Measurements from ENCODE around the gene CDH4. TPM values are rescaled to one million over a fixed set of nuclear protein-coding genes. Genes with fewer than 3 reads are reported as not detected.

CDH4 gene
- total RNA-seq, 1 donor from 2014 or later, result 9.2 TPM

DNA sequence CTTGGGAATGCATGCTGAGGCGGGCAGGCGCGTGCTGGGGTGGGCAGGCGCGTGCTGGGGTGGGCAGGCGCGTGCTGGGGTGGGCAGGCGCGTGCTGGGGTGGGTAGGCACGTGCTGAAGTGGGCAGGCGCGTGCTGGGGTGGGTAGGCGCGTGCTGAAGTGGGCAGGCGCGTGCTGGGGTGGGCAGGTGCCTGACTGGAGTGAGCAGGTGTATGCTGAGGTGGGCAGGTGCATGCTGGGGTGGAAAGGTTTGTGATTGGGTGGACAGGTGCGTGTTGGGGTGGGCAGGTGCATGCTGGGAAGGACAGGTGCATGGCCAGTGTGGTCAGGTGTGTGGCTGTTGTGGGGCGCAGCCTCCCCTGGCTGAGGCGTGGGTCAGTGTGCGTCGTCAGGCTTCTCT lies 404.1 kb downstream of the CDH4 start:
- no peak for DNase-seq (ENCODE audit: extremely low read depth, low read depth, low spot score)

DNA sequence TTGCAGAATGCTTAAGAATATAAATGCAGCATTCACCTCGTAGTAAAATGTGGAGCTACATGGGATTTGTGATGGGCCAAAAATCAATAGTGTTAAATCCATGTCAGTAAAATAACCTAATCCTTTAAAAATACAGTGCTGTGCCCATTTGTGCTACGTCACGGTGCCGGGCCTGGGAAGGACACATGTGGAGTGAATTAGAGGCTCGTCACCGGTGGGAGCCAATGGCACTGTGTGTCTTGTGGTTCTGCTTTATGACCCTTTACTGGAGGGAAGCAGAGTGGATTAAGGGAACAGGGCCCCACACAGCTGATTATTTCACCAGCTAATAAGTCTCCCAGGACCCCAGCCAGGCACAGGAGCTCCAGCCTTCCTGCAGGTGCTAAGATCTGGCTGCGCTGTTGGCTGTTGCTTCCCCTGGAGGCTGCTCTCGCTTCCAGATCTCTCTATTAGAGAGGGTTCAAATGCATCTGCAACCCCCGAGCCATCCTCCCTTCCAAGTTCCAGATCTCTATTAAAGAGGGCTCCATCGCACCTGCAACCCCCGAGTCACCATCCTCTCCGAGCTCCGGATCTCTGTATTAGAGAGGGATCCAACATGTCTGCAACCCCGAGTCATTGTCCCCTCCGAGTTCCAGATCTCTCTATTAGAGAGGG lies 405.8 kb downstream of the CDH4 start:
- DNase-seq (ENCODE audit: extremely low read depth, low read depth, low spot score), result no peak

DNA sequence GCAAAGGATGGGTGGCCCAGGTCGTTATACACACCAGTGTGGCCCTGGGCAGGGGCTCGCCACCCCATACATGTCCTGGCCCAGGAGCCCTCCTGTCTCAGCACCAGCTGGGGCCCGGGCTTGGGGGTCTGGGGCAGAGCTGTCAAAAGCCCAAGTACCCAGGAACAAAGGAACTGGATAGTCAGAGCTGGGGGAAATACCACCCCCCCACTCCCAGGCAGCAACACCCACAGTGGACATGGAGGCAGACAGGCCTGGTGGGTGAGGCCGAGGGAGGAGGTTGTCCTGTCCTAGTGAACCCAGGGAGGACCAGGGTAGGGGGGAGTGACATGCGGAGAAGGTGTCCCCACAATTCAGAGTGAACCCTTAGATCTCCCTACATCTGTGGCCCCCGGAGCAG lies 406.5 kb downstream of the CDH4 start:
- DNase-seq (ENCODE audit: extremely low read depth, low read depth, low spot score), result no peak

DNA sequence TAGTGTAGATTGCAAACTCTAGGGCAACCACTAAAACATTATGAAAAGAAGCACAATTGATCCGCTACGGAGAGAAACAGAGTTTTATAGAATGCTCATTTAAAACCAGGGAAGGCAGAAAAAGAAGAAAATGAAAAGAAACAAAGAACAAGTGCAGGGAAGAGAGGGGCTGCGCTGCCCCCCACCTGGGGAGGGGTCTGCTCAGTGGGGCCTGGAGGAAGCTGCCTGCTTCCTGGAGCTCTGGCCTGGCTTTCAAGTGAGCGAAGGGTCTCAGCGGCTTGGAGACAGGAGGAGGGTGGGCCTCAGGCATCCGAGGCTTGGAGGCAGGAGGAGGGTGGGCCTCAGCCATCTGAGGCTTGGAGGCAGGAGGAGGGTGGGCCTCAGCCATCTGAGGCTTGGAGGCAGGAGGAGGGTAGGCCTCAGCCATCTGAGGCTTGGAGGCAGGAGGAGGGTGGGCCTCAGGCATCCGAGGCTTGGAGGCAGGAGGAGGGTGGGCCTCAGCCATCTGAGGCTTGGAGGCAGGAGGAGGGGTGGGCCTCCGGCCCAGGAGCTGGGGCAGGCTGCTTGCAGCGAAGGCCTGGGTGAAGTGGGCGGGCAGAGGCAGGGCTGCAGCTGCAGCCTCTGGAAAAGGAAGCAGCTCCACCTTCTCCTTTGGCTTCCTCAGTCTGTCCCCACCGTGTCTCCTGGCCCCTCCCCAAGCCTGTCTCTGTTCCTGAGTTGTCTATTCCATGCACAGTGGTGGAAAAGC lies 407.4 kb downstream of the CDH4 start:
- DNase-seq (ENCODE audit: extremely low read depth, low read depth, low spot score), result no peak

DNA sequence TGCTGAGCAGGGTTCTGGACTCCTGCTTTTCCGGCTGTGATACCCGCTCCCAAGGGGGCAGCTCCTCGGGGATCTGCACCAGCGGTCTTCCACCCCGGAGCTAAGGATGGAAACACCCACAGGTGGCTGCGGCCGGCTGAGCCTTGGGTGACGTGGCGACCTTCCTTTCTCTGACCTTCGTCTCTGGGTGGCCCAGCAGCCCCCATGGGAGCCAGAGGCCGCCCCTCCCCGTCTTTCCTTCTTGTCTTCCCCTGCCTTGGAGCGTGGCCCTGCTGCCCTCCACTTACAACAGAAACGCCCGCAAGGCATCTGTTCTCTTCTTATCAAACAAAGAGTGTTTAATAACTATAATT lies 407.9 kb downstream of the CDH4 start:
- DNase-seq (ENCODE audit: extremely low read depth, low read depth, low spot score), result no peak

DNA sequence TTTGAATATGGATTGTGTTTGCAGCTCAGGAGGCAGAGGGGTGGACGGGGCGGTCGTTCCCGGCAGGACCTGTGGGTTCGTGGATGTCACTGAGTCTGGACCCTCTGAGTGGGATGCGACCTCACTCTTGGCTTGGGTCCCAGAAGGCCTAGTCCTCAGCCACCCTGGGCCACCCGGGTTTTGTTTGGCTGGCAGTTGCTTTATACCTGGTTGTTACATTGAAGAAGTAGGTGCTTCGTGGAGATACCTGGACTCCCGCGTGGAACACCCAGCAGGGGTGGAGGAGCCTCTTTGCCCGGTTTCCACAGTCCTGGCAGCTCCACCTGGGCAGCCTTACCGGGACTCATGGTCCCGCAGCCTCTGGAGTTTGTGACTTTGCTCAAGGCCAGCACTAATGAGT lies 408.5 kb downstream of the CDH4 start:
- DNase-seq (ENCODE audit: extremely low read depth, low read depth, low spot score), result no peak

DNA sequence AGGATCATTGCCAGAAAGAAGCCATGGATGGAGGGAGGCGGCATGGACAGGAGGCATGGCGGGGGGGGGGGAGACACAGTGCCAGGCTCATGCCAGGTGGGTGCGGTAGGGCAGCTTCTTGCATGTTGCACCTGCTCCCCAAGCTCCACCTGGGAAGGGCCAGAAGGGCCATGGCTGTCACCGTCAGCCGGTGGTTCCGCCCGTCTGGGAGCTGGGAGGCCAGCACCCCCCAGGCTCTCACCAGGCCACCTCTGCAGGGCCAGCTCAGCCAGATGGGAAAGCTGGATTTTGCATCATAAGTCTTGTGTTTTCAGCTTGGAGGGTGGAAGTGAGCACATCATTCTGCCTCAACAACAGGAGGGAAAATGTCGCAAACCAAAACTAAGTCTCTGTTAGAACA lies 409.0 kb downstream of the CDH4 start:
- DNase-seq (ENCODE audit: extremely low read depth, low read depth, low spot score), result no peak

DNA sequence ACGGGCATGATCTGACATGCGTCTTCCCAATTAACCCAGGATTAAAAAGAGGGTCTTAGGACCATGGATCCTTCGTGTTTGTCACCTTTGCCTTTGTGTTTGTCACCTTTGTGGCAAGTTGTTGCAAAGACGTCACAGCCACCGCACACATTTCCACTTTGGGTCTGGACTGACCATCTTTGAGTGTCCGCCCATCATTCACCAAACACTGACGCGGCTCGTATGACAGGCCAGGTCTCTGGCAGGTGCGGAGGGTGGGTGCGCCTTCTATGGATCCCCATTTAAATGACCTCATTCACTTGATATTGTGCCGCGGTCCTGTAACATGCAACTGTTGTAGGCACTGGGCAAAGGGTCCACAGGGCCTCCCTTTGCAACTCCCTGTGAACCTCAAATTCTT lies 409.5 kb downstream of the CDH4 start:
- no peak for DNase-seq (ENCODE audit: extremely low read depth, low read depth, low spot score)

DNA sequence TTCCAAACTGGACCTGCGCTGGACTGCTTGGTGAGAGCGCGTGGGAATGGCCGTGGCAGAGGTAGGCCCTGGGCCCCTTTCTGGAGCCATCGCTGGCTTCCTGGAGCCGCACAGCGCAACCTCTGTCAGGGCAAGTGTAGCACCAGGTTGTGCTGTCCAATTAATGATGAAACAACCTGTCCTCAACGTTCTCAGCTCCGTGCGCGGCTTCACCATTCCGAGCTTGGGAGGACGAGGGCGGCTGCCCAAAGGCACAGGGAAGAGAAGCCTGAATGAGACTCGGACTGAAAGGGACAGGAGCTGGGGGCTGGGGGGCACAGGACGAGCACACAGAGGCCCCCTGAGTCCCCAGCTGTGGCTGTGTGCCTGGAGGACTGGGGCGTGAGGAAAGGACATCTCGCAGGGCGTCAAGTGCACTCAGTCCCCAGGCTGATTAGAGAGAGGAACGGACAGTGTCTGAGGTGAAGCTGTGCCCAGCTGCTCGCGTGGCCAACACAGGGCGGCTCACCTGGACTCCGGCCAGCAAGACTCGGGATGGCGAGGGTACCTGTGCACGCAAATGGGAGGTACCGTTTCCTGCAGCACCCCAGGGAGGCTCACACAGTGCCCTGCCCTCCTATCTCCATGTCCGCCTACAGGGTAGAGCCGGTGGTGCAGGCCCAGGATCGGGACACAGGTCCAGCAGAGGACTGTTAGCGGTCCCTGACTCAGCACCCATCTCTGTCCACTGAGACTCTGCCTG lies 410.3 kb downstream of the CDH4 start:
- no peak for DNase-seq (ENCODE audit: extremely low read depth, low read depth, low spot score)

DNA sequence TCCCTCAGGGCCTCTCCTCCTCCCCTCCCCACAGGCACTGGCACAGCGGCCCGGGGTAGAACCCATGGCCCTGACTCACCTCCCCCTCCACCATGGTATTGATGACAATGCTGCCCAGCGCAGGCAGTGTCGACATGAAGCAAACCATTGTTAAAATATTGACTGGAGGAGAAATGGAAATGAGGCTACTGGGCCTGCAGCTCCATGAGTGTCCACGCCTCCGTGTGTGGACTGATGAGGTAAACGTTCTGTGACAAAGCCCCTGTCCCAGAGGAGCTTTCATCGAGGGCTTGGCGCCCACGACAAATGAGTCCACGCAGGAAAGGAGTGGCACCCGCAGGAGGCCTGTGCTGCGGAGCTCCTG lies 410.9 kb downstream of the CDH4 start:
- no peak for DNase-seq (ENCODE audit: extremely low read depth, low read depth, low spot score)

DNA sequence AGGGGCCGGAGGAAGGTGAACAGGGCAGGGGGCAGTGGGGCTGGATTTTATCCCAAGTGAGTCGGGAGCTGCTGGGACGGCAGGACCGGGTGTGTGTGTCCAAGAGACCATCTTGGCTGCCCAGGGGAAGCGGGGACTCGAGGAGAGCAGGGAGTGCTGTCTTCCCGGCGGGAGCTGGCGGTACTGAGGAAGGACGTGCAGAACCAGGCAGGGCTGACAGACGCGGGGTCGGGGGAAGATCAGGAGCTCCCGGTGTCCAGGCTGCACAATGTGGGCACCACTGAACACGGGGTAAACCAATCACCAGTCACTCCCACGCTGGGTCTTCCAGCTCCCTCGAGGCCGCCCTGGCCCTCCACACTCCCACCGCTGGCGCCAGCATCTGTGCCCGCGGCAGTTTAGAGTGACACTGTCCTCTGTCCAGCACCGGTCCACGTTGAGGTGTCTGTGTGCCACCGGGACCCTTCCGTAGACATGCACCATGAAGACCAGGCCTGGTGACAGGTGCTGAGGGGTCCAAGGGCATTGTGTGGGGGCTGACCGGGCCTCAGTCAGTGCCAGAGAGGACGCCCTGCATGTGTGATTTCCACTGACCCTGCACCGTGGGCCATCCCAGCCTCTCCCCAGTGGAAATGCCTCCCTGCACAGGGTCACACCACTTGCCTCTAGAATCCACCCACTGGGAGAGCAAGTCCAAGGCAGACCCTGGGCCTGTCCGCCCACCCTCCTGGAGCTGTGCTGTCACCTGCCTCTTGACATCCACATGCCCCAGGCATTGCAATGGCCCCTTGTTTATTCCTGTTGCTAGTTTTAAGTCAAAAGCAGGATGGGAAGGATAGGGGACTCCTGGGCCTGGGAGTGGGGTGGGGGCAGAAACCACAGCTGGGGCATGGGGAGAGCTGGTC lies 411.7 kb downstream of the CDH4 start:
- DNase-seq (ENCODE audit: extremely low read depth, low read depth, low spot score), result no peak

DNA sequence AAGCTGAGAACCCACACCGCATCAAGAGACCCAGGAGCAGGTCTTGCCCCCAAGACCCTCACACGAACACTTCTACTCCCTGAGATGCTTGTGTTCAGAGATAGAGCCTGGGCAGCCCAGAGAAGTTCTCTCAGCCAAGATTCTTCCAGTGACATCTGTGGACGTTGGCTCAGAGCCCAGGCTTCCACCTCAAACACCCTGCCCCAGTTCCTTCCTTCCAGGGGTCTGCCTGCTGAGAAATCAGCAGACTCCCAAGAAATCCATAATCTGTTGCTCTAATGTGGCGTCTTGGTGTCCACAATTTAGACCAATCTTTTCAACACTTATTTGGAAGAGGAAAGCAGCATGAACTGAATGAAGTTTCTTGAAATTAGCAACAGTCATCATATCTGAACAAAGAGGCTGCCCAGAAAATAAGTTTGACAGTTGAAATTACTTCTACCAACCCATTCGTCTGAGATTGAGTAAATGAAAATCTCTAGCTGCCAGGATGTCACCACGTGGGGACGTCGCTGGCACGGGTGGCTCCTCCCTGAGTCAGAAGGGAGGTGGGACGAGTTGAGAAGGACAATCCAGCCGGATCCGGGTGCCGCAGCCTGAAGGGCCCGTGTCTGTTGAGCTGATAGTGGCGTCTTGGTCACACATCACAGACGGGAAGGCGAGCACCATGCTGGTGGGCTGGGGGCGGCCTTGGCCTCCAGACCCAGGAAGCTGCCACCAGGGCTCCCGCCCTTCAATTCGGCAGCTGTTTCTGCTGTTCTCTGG lies 412.7 kb downstream of the CDH4 start:
- DNase-seq (ENCODE audit: extremely low read depth, low read depth, low spot score), result no peak

DNA sequence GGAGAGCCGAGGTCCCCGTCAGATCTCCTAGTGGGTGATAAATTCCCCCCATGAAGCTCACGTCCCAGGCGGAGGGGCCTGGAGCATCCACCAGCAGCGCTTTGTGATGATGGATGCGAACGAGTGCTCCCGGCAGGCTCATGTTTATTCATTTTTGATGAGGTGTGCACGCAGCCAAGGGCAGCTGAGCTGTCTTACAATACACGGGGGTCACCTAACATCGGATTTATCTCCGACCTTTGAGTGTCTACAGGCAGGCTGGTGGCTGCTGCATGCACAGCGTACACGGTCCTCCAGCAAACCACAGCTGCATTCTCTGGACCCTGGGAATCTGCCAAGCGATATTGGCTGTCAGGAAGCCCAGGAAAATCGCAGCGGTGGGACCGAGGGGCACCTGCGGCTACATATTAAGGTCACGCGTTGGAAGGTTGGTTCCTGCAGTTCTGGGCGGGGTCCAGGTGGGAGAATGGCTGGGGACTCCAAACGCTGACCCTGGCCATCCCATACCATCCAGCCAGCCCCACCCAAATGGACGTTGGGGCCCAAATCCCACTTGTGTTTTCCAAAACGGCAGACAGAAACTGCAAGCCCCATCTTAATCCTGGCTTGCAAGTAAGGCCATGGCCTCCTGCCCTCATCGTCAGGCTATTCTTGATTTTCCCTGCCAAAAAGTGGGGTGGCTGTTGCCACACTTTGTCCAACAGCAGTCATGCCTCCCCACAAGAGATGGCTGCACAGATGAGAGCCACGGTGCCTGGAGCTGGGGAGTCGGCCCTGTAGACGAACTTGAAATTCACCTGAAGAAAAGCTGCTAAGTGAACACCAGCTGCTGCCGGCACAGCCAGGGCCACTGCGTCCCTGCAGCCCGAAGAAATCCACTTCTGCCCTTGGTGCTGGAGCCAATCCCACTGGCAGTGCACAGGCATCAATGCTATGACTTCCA lies 413.7 kb downstream of the CDH4 start:
- DNase-seq (ENCODE audit: extremely low read depth, low read depth, low spot score), result no peak

DNA sequence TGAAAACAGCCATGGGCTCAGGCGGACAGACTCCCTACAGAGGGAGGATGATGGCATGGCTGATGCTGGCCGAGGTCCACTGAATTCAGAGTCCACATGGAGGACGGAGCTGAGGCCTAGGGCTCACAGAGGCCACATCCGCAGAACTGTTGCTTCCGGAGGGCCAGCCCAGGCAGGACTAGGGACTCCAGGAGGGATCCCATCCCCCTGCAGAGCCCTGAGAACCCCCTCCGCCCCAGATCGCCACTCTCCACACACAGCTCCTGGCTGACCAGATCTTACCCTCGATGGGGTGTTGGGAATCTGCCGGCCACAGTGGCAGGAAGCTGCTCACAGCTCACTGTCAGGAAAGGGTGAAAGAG lies 414.4 kb downstream of the CDH4 start:
- DNase-seq (ENCODE audit: extremely low read depth, low read depth, low spot score), result no peak

DNA sequence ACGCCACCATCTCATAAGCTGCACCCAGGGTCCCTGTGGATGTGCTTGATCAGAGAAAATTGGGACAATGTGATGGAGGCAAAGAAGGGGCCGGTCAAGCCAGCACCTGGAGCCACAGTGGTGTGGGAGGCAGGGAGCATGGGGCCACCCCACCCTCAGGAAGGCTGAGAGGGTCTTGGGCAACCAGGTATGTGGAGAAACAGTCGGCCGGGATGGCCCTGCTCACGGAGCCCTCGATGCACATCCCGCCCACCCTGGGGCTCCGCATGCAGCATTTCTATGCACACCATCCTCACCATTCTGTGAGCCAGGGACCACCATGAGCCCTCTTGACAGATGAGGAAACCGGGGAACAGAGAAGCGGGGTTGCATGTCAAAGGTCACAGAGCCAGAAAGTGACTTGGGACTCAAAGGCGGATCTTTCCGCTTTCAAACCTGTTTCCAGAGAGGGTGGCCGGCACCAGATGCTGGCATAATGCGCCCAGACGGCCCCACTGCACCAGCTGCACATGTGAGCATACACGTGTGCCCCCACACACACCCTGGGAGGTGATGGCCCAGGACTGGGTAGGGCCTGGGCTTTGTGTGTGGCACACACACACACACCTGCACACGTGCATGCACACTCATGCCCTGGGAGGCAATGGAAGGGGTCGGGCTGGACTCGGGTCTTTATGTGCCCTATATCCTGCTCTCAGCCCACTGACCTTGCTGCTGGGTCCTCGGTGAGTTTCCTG lies 415.2 kb downstream of the CDH4 start:
- DNase-seq (ENCODE audit: extremely low read depth, low read depth, low spot score), result no peak

DNA sequence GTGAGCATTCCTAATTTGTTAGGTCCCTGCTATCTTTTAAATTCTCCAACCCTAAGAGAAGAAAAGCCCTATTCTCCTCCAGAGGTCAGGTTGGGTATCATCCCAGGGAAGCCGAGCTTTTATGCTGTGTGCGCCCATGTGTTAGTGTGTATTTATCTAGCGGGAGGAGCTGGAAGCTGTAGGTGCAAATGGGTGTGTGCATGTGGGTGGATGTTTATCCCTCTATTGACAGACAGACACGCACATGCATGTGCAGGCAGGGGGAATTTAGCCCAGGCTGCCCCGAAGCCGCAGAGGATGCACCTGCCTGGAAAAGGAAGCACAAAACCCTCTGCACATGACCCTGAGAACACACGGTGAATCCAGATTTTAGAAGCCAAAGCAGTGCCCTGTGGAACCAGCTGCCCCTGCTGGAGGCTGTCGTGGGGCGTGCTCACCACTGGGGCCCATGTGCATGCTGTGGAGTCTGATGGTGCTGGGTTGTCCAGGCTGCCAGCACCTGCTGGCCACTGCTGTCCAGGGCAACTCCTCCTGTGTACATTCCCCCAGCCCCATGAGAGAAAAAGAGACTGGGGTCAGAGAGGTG lies 416.1 kb downstream of the CDH4 start:
- no peak for DNase-seq (ENCODE audit: extremely low read depth, low read depth, low spot score)

DNA sequence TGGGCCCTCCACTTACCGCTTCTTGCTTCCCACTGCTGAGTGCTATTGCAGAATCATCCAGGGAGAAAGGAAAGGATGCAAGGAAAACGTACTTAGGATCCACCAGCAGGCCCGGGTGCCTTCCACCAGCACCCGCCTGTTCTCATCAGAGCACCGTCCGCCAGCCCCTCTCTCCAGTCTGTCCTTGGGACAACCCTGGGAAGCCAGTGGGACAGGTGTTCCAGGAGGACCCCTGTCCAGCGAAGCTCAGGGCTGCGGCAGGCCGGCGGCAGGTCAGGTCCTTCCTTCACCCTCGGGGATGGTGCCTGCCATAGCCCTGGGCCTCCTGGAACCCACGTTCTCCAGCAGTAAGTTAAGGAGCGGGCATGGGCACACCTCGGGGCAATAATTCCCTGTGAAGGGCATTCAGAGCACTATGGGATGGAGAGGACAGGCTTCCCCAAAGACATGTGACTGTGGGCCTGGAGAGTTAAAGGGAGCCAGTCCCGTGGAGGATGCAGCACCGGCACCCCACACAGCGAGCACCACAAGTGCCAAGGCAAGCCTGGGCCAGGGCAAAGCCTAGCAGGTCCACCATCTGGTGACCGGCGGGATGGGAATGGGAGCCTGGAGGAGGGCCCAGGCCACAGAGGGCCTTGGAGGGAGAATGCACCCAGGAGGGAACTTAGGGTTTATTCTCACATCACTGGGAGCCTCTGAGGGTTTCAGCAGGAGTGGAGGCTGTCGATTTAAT lies 416.9 kb downstream of the CDH4 start:
- no peak for DNase-seq (ENCODE audit: extremely low read depth, low read depth, low spot score)

DNA sequence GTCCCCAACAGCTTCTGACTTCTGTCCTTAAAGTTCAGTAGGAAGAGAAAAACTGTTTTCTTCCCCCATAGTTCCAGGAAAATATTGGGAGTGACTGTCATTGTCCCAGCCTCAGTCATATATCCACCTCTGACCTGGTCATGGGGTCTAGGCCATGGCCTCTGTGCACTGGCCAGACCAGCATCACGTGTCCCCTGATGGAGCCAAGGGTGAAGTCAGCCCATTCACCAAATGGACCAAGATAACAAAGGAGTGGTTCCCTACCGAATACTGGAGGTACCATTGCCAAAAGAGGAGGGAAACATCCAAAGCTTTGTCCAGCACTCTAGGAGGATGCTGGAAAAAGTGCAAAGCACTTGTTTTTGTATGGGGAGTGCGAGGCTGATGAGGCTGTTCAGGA lies 418.2 kb downstream of the CDH4 start:
- DNase-seq (ENCODE audit: extremely low read depth, low read depth, low spot score), result no peak

Measured in glomerular endothelial cell (primary cell).